Measurements from ENCODE around the gene ENTREP3.
A peak's percentile ranks its signal among the peaks of the same experiment; 100 is the strongest.
"Not testable (repeated sequence)": the region's sequence is repeated elsewhere in the genome, so short reads cannot be mapped to it uniquely, and the experiment has no call there.

ENTREP3 gene

DNA sequence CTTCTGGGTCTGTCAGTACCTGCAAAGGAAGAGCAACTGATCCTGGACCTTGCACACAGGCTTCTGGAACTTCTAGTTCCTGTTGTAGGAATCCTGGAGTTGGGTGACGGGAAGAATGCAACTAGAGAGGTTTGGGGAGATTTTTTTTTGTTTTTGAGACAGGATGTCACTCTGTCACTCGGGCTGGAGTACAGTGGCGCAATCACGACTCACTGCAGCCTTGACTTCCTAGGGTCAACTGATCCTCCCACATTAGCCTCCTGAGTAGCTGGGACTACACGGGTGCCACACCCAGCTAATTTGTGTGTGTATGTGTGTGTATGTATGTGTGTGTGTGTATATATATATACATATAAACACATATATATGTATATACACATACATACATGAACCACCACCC is 18.8 kb downstream of the ENTREP3 start:
- Histone ChIP-seq H3K36me3 (ENCODE audit: insufficient read depth, low read length) (peaks cover 10% of the 10 kb centered on the region), H3K4me1 (ENCODE audit: insufficient read depth, low read length) (peaks cover 3% of the 10 kb centered on the region), H2AFZ (ENCODE audit: low read depth, low read length) (no peak overlapping the region)

GRCh38 chr1:155235375-155235774 is 19.9 kb downstream of the ENTREP3 start:
- H3K4me3 ChIP-seq (ENCODE audit: low read length); H2AFZ ChIP-seq (ENCODE audit: low read depth, low read length); H3K9me3 ChIP-seq (ENCODE audit: low read length); H3K27me3 ChIP-seq (ENCODE audit: insufficient read depth, low read length); H3K4me1 ChIP-seq (ENCODE audit: insufficient read depth, low read length): not testable (repeated sequence)
- peaks cover 10% of the 10 kb centered on the region for H3K36me3 ChIP-seq (ENCODE audit: insufficient read depth, low read length)

More for the DNA sequence above, 18.8 kb downstream of the ENTREP3 start:
- H3K4me3 ChIP-seq (ENCODE audit: low read length): no peak overlapping the region
- no peaks in the 10 kb centered on the region for H3K27me3 ChIP-seq (ENCODE audit: insufficient read depth, low read length)
- no peaks in the 10 kb centered on the region for H3K9me3 ChIP-seq (ENCODE audit: low read length)

DNA sequence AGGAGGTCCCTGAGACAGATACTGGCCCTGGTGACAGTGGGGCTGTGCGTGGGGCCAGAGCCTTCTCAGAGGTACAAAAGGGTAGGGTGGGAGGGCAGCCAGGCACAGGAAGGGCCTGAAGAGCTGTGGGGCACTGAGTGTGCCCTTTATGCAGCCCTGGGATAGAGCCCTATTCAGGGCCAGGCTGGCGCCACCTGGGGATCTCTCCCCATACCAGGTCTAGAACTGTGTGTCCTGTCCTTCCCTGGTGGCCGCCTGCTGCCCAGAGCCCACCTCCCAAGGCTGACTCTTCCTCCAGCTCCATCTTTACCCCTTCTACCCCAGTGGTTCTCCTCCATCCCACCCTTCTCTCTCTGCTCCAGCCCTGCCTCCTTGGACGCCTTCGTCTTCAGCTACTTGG is 21.8 kb downstream of the ENTREP3 start:
- not testable (repeated sequence) for H3K4me1 ChIP-seq (ENCODE audit: insufficient read depth, low read length); H3K9me3 ChIP-seq (ENCODE audit: low read length); H3K27me3 ChIP-seq (ENCODE audit: insufficient read depth, low read length); H3K4me3 ChIP-seq (ENCODE audit: low read length); H2AFZ ChIP-seq (ENCODE audit: low read depth, low read length)
- H3K36me3 ChIP-seq (ENCODE audit: insufficient read depth, low read length): peaks cover 10% of the 10 kb centered on the region

- H3K4me3 ChIP-seq (ENCODE audit: low read length); H2AFZ ChIP-seq (ENCODE audit: low read depth, low read length); H3K27me3 ChIP-seq (ENCODE audit: insufficient read depth, low read length); H3K4me1 ChIP-seq (ENCODE audit: insufficient read depth, low read length); H3K9me3 ChIP-seq (ENCODE audit: low read length): not testable (repeated sequence)
- peaks cover 10% of the 10 kb centered on the region for H3K36me3 ChIP-seq (ENCODE audit: insufficient read depth, low read length)
Measured at GRCh38 chr1:155232001-155232978, 23.0 kb downstream of the ENTREP3 start.

DNA sequence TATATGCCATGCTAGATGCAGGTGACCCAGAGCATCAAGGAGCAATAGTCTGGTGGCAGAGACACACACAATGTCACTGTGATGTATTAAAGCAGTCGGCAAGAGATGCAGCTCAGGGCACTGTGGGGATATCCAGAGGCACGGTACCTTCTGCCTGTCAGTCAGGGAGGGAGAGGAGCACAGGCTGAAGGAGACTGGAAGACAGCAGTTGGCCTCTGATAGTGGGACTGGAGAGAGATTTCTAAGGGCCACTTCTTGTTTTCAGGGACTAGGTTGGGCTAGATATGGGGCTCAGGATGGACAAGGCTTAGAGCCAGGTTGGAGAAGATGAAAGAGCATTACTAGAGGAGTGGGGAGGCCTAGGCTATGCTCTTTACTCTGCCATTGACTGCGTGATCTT is 24.0 kb downstream of the ENTREP3 start:
- not testable (repeated sequence) for H3K36me3 ChIP-seq (ENCODE audit: insufficient read depth, low read length); H3K4me1 ChIP-seq (ENCODE audit: insufficient read depth, low read length); H3K4me3 ChIP-seq (ENCODE audit: low read length); H3K9me3 ChIP-seq (ENCODE audit: low read length); H2AFZ ChIP-seq (ENCODE audit: low read depth, low read length); H3K27me3 ChIP-seq (ENCODE audit: insufficient read depth, low read length)

GRCh38 chr1:155228096-155228427 is 27.2 kb downstream of the ENTREP3 start:
- Histone ChIP-seq H2AFZ (ENCODE audit: low read depth, low read length) (no peak overlapping the region), H3K4me1 (ENCODE audit: insufficient read depth, low read length) (peaks cover 18% of the 10 kb centered on the region), H3K9me3 (ENCODE audit: low read length) (no peaks in the 10 kb centered on the region), H3K4me3 (ENCODE audit: low read length) (peak overlapping the region; percentile 76), H3K36me3 (ENCODE audit: insufficient read depth, low read length) (peaks cover 14% of the 10 kb centered on the region), H3K27me3 (ENCODE audit: insufficient read depth, low read length) (no peaks in the 10 kb centered on the region)

GRCh38 chr1:155227261-155228095 is 27.8 kb downstream of the ENTREP3 start:
- Histone ChIP-seq H3K9me3 (ENCODE audit: low read length) (no peaks in the 10 kb centered on the region), H3K4me1 (ENCODE audit: insufficient read depth, low read length) (peaks cover 18% of the 10 kb centered on the region), H3K4me3 (ENCODE audit: low read length) (peak overlapping the region; percentile 76), H2AFZ (ENCODE audit: low read depth, low read length) (peak overlapping the region; percentile 10), H3K36me3 (ENCODE audit: insufficient read depth, low read length) (peaks cover 14% of the 10 kb centered on the region), H3K27me3 (ENCODE audit: insufficient read depth, low read length) (no peaks in the 10 kb centered on the region)

GRCh38 chr1:155226910-155227260 is 28.4 kb downstream of the ENTREP3 start:
- Histone ChIP-seq H3K4me3 (ENCODE audit: low read length) (peak overlapping the region; percentile 76), H2AFZ (ENCODE audit: low read depth, low read length) (peak overlapping the region; percentile 10), H3K36me3 (ENCODE audit: insufficient read depth, low read length) (peaks cover 14% of the 10 kb centered on the region), H3K27me3 (ENCODE audit: insufficient read depth, low read length) (no peaks in the 10 kb centered on the region), H3K4me1 (ENCODE audit: insufficient read depth, low read length) (peaks cover 18% of the 10 kb centered on the region), H3K9me3 (ENCODE audit: low read length) (no peaks in the 10 kb centered on the region)

GRCh38 chr1:155226188-155226909 is 28.9 kb downstream of the ENTREP3 start:
- H3K4me1 ChIP-seq (ENCODE audit: insufficient read depth, low read length): peaks cover 18% of the 10 kb centered on the region
- H2AFZ ChIP-seq (ENCODE audit: low read depth, low read length): peak overlapping the region; percentile 10
- no peaks in the 10 kb centered on the region for H3K9me3 ChIP-seq (ENCODE audit: low read length)
- H3K36me3 ChIP-seq (ENCODE audit: insufficient read depth, low read length): peaks cover 14% of the 10 kb centered on the region
- no peaks in the 10 kb centered on the region for H3K27me3 ChIP-seq (ENCODE audit: insufficient read depth, low read length)
- peak overlapping the region; percentile 76 for H3K4me3 ChIP-seq (ENCODE audit: low read length)

DNA sequence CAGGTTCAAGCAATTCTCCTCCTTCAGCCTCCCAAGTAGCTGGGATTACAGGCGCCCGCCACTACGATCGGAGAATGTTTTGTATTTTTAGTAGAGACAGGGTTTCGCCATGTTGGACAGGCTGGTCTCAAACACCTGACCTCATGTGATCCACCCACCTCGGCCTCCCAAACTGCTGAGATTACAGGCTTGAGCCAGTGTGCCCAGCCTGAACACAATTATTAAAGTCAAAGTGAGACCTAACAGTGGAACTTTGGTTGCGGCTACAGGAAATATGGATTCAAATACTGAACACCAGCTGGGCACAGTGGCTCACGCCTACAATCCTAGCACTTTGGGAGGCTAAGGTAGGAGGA is 29.9 kb downstream of the ENTREP3 start:
- not testable (repeated sequence) for H3K9me3 ChIP-seq (ENCODE audit: low read length); H2AFZ ChIP-seq (ENCODE audit: low read depth, low read length); H3K27me3 ChIP-seq (ENCODE audit: insufficient read depth, low read length); H3K4me3 ChIP-seq (ENCODE audit: low read length)
- peaks cover 18% of the 10 kb centered on the region for H3K4me1 ChIP-seq (ENCODE audit: insufficient read depth, low read length)
- H3K36me3 ChIP-seq (ENCODE audit: insufficient read depth, low read length): peaks cover 17% of the 10 kb centered on the region

DNA sequence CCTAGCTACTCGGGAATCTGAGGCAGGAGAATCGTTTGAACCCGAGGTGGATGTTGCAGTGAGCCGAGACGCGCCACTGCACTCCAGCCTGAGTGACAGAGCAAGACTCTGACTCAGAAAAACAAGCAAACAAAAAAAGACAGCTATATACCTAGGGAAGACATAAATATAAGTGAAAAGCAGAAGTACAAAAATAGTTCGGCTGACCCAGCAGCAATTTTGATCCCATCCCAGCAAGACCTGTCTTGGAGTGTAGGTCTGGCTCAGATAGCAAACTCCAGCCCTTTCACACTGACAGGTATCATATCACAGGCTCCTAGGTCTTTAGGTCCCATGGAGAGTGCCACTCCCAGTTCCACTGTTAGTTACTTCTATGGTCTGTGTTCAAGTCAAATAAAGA is 32.2 kb downstream of the ENTREP3 start:
- peaks cover 15% of the 10 kb centered on the region for H3K4me1 ChIP-seq (ENCODE audit: insufficient read depth, low read length)

GRCh38 chr1:155220211-155220965 is 34.9 kb downstream of the ENTREP3 start:
- H3K36me3 ChIP-seq (ENCODE audit: insufficient read depth, low read length): peaks cover 31% of the 10 kb centered on the region
- H2AFZ ChIP-seq (ENCODE audit: low read depth, low read length); H3K4me1 ChIP-seq (ENCODE audit: insufficient read depth, low read length); H3K9me3 ChIP-seq (ENCODE audit: low read length); H3K27me3 ChIP-seq (ENCODE audit: insufficient read depth, low read length); H3K4me3 ChIP-seq (ENCODE audit: low read length): not testable (repeated sequence)

More for the DNA sequence above, 32.2 kb downstream of the ENTREP3 start:
- H3K9me3 ChIP-seq (ENCODE audit: low read length): no peaks in the 10 kb centered on the region
- H3K4me3 ChIP-seq (ENCODE audit: low read length): no peak overlapping the region
- no peaks in the 10 kb centered on the region for H3K27me3 ChIP-seq (ENCODE audit: insufficient read depth, low read length)
- no peak overlapping the region for H2AFZ ChIP-seq (ENCODE audit: low read depth, low read length)
- peaks cover 17% of the 10 kb centered on the region for H3K36me3 ChIP-seq (ENCODE audit: insufficient read depth, low read length)

Data from neuron (in vitro differentiated cells).